RWPE2 (cell line): ENCODE measurements around the gene KIAA0408.

Experiments
- ATAC-seq: fragments of 200-7000 bp; cut with Tn5 transposase; 3 replicates; pipeline ENCODE4 v1.9.1; 2021; ENCODE audit warnings: low read depth
- DNase-seq: peaks from one replicate; pipeline ENCODE4 v3.0.0-alpha.2; 2020; ENCODE audit warnings: low spot score
- H3K27ac ChIP-seq: fragments of 450-650 bp; 2 replicates; pipeline ENCODE4 v1.5.1; 2017; ENCODE audit warnings: mild to moderate bottlenecking; ENCODE audit not compliant: poor library complexity, severe bottlenecking
- H3K27me3 ChIP-seq: fragments of 250-450 bp; sonication (Bioruptor Pico); 2 replicates; pipeline ENCODE4 v1.5.1; 2021; ENCODE audit warnings: mild to moderate bottlenecking, moderate library complexity; ENCODE audit not compliant: insufficient read depth, poor library complexity, severe bottlenecking
- H3K36me3 ChIP-seq: fragments of 250-450 bp; sonication (Bioruptor Pico); 2 replicates; pipeline ENCODE4 v1.5.1; 2020; ENCODE audit warnings: low read depth, mild to moderate bottlenecking, moderate library complexity
- H3K4me1 ChIP-seq: fragments of 250-450 bp; sonication (Bioruptor Pico); 2 replicates; pipeline ENCODE4 v1.5.1; 2021; ENCODE audit warnings: mild to moderate bottlenecking, moderate library complexity; ENCODE audit not compliant: insufficient read depth, poor library complexity, severe bottlenecking
- H3K4me3 ChIP-seq: fragments of 250-450 bp; sonication (Bioruptor Pico); 2 replicates; pipeline ENCODE4 v1.5.1; 2021; ENCODE audit warnings: mild to moderate bottlenecking, moderate library complexity; ENCODE audit not compliant: severe bottlenecking
- H3K9me3 ChIP-seq: fragments of 250-450 bp; sonication (Bioruptor Pico); 2 replicates; pipeline ENCODE4 v1.5.1; 2021; ENCODE audit warnings: mild to moderate bottlenecking, moderate library complexity; ENCODE audit not compliant: severe bottlenecking
- CTCF ChIP-seq: fragments of 450-650 bp; IDR thresholded peaks from one replicate; pipeline ENCODE4 v1.5.1; 2017; ENCODE audit warnings: mild to moderate bottlenecking, moderate library complexity; ENCODE audit not compliant: poor library complexity, severe bottlenecking

KIAA0408 gene

GRCh38 chr6:127494240-127494767 lies 35.1 kb upstream of the KIAA0408 start:
- Histone ChIP-seq H3K27ac (no peak overlapping the region), H3K4me3 (no peak overlapping the region), H3K36me3 (no peaks in the 10 kb centered on the region), H3K27me3 (no peaks in the 10 kb centered on the region), H3K4me1 (no peaks in the 10 kb centered on the region), H3K9me3 (no peaks in the 10 kb centered on the region)
- ATAC-seq (no peak), DNase-seq (no peak)
- TF ChIP-seq CTCF: no peak

GRCh38 chr6:127489248-127489647 lies 30.1 kb upstream of the KIAA0408 start:
- no peaks in the 10 kb centered on the region for H3K36me3 ChIP-seq
- ATAC-seq: no peak
- H3K27me3 ChIP-seq: no peaks in the 10 kb centered on the region
- no peaks in the 10 kb centered on the region for H3K9me3 ChIP-seq
- DNase-seq: no peak
- peaks cover 7% of the 10 kb centered on the region for H3K4me1 ChIP-seq
- no peak overlapping the region for H3K4me3 ChIP-seq
- H3K27ac ChIP-seq: no peak overlapping the region
- no peak for TF ChIP-seq CTCF

- DNase-seq (no peak), ATAC-seq (no peak)
- H3K4me1 ChIP-seq: peaks cover 22% of the 10 kb centered on the region
- no peaks in the 10 kb centered on the region for H3K27me3 ChIP-seq
- H3K9me3 ChIP-seq: no peaks in the 10 kb centered on the region
- no peak overlapping the region for H3K27ac ChIP-seq
- no peaks in the 10 kb centered on the region for H3K36me3 ChIP-seq
- H3K4me3 ChIP-seq: no peak overlapping the region
- TF ChIP-seq CTCF: no peak
These were observed 27.7 kb upstream of the KIAA0408 start for GRCh38 chr6:127486934-127487333.

GRCh38 chr6:127484212-127484863 lies 25.1 kb upstream of the KIAA0408 start:
- Histone ChIP-seq H3K4me1 (peaks cover 23% of the 10 kb centered on the region), H3K9me3 (no peaks in the 10 kb centered on the region), H3K36me3 (no peaks in the 10 kb centered on the region), H3K27me3 (no peaks in the 10 kb centered on the region), H3K27ac (peak overlapping the region; percentile 53), H3K4me3 (no peak overlapping the region)
- no peak for TF ChIP-seq CTCF
- ATAC-seq: peak; percentile 84
- DNase-seq: no peak

- Histone ChIP-seq H3K4me1 (peaks cover 23% of the 10 kb centered on the region), H3K27ac (peak overlapping the region; percentile 53), H3K36me3 (no peaks in the 10 kb centered on the region), H3K4me3 (no peak overlapping the region), H3K9me3 (no peaks in the 10 kb centered on the region), H3K27me3 (no peaks in the 10 kb centered on the region)
- ATAC-seq: no peak
- no peak for DNase-seq
- no peak for TF ChIP-seq CTCF
These were observed 24.3 kb upstream of the KIAA0408 start for GRCh38 chr6:127483399-127484055.
